ENCODE measurements around the gene MOXD1. TPM values are rescaled to one million over a fixed set of nuclear protein-coding genes. Genes with fewer than 3 reads are reported as not detected.

Gene MOXD1
- polyA plus RNA-seq, 1 donor (not counting 4 experiments of a cell fraction or from before 2014, with no cell fraction given), result 2.7 TPM

- no peak overlapping the region for H3K4me3 ChIP-seq (ENCODE audit: control insufficient read depth in 2 of 3, extremely low read depth in 1 of 3, insufficient read depth in 2 of 3, low read depth in 1 of 3, low read length in 3 of 3)
- H4K20me1 ChIP-seq (ENCODE audit: control insufficient read depth, extremely low read depth, insufficient read depth, low read length), result no peaks in the 10 kb centered on the region
- H2AFZ ChIP-seq (ENCODE audit: control insufficient read depth, low read length), result no peak overlapping the region
- H3K9ac ChIP-seq (ENCODE audit: control insufficient read depth, extremely low read depth, insufficient read depth, low read length), result no peak overlapping the region
- no peaks in the 10 kb centered on the region for H3K9me1 ChIP-seq (ENCODE audit: control insufficient read depth, extremely low read depth, insufficient read depth, low read length)
- no peaks in the 10 kb centered on the region for H3K27me3 ChIP-seq (ENCODE audit: control insufficient read depth, extremely low read depth, insufficient read depth, low read length)
- DNase-seq (ENCODE audit: low read depth, low spot score) (no peak), FAIRE-seq (no peak)
- no peak for TF ChIP-seq EZH2 (IDR thresholded peaks at IDR 0.05; ENCODE audit: low read length)
- no peak for TF ChIP-seq CTCF (optimal IDR thresholded peaks at IDR 0.05 in 1 of 3, IDR thresholded peaks at IDR 0.05 in 1 of 3, conservative IDR thresholded peaks at IDR 0.05 in 1 of 3; ENCODE audit: extremely low read depth in 1 of 3, insufficient read depth in 2 of 3, low read length in 3 of 3)
- no peak overlapping the region for H3K4me2 ChIP-seq (ENCODE audit: control insufficient read depth, extremely low read depth, insufficient read depth, low read depth, low read length)
- H3K4me1 ChIP-seq (ENCODE audit: control insufficient read depth, extremely low read depth, insufficient read depth, low read length), result no peaks in the 10 kb centered on the region
- dilution Hi-C loops (cut with MboI; ENCODE audit: extremely low pct_ligation_motif_present, low sequenced_read_pairs), result no loop called here
- no peaks in the 10 kb centered on the region for H3K36me3 ChIP-seq (ENCODE audit: control insufficient read depth in 2 of 2, extremely low read depth in 1 of 2, insufficient read depth in 2 of 2, low read length in 2 of 2)
- H3K27ac ChIP-seq (ENCODE audit: control insufficient read depth, insufficient read depth, low read length), result no peak overlapping the region
- H3K79me2 ChIP-seq (ENCODE audit: control insufficient read depth, insufficient read depth, low read length), result no peaks in the 10 kb centered on the region
- no peaks in the 10 kb centered on the region for H3K9me3 ChIP-seq (ENCODE audit: control insufficient read depth, low read depth, low read length)
Observed at GRCh38 chr6:132414322-132414721, 13.0 kb upstream of the MOXD1 start.

- Histone ChIP-seq H3K27me3 (ENCODE audit: control insufficient read depth, extremely low read depth, insufficient read depth, low read length) (no peaks in the 10 kb centered on the region), H3K9me3 (ENCODE audit: control insufficient read depth, low read depth, low read length) (no peaks in the 10 kb centered on the region), H3K9ac (ENCODE audit: control insufficient read depth, extremely low read depth, insufficient read depth, low read length) (no peak overlapping the region), H3K4me3 (ENCODE audit: control insufficient read depth in 2 of 3, extremely low read depth in 1 of 3, insufficient read depth in 2 of 3, low read depth in 1 of 3, low read length in 3 of 3) (no peak overlapping the region), H3K4me1 (ENCODE audit: control insufficient read depth, extremely low read depth, insufficient read depth, low read length) (no peaks in the 10 kb centered on the region), H3K27ac (ENCODE audit: control insufficient read depth, insufficient read depth, low read length) (no peak overlapping the region), H3K36me3 (ENCODE audit: control insufficient read depth in 2 of 2, extremely low read depth in 1 of 2, insufficient read depth in 2 of 2, low read length in 2 of 2) (no peaks in the 10 kb centered on the region), H2AFZ (ENCODE audit: control insufficient read depth, low read length) (no peak overlapping the region), H4K20me1 (ENCODE audit: control insufficient read depth, extremely low read depth, insufficient read depth, low read length) (no peaks in the 10 kb centered on the region), H3K4me2 (ENCODE audit: control insufficient read depth, extremely low read depth, insufficient read depth, low read depth, low read length) (no peak overlapping the region), H3K79me2 (ENCODE audit: control insufficient read depth, insufficient read depth, low read length) (no peaks in the 10 kb centered on the region), H3K9me1 (ENCODE audit: control insufficient read depth, extremely low read depth, insufficient read depth, low read length) (no peaks in the 10 kb centered on the region)
- FAIRE-seq (no peak), DNase-seq (ENCODE audit: low read depth, low spot score) (no peak)
- TF ChIP-seq CTCF (optimal IDR thresholded peaks at IDR 0.05 in 1 of 3, IDR thresholded peaks at IDR 0.05 in 1 of 3, conservative IDR thresholded peaks at IDR 0.05 in 1 of 3; ENCODE audit: extremely low read depth in 1 of 3, insufficient read depth in 2 of 3, low read length in 3 of 3) (no peak), EZH2 (IDR thresholded peaks at IDR 0.05; ENCODE audit: low read length) (no peak)
- dilution Hi-C loops (cut with MboI; ENCODE audit: extremely low pct_ligation_motif_present, low sequenced_read_pairs), result no loop called here
Observed at GRCh38 chr6:132413499-132413802, 12.2 kb upstream of the MOXD1 start.

Measured in keratinocyte (primary cell).